HG03575 (cell line): ENCODE results near the gene UBTD1.
"Not testable (repeated sequence)": the region's sequence is repeated elsewhere in the genome, so short reads cannot be mapped to it uniquely, and the experiment has no call there.

Experiments
- ATAC-seq: cut with Tn5 transposase; IDR thresholded peaks from one replicate; pipeline ENCODE4 v1.9.1; 2021; ENCODE audit not compliant: unreplicated experiment, insufficient number of reproducible peaks, low FRiP score; ENCODE audit errors: extremely low read depth

The UBTD1 gene

GRCh38 chr10:97550336-97551149, 51.8 kb downstream of the UBTD1 start:
- ATAC-seq: no peak

DNA sequence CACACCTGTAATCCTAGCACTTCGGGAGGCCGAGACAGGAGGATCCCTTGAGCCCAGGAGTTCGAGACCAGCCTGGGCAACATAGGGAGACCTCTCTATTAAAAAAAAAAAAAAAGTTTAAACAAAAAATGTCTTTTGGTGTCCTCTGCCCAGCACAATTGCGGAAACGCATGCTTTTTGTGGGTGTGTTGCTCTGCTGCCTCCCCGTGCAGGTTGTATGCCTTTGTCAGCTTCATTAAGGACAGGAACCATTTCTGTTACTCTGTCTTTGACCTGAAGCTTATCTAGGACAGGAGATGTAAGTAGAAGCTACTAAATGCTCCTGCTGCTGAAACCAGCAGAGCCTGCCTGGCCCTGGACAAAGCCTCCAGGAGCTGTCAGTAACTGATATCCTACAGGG, 52.5 kb downstream of the UBTD1 start:
- no peak for ATAC-seq

- no peak for ATAC-seq
Measured at GRCh38 chr10:97553575-97554031, 54.9 kb downstream of the UBTD1 start.

DNA sequence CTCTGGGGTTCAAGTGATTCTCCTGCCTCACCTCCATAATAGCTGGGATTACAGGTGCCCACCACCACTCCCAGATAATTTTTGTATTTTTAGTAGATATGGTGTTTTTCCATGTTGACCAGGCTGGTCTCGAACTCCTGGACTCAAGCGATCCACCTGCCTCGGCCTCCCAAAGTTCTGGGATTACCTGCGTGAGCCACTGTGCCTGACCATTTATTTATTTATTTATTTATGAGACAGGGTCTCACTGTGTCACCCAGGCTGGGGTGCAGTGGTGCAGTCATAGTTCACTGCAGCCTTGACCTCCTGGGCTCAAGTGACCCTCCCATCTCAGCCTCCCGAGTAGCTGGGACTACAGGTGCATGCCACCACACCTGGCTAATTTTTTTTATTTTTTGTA, 55.6 kb downstream of the UBTD1 start:
- ATAC-seq: not testable (repeated sequence)

- not testable (repeated sequence) for ATAC-seq
Measured at GRCh38 chr10:97555541-97555940, 56.8 kb downstream of the UBTD1 start.

DNA sequence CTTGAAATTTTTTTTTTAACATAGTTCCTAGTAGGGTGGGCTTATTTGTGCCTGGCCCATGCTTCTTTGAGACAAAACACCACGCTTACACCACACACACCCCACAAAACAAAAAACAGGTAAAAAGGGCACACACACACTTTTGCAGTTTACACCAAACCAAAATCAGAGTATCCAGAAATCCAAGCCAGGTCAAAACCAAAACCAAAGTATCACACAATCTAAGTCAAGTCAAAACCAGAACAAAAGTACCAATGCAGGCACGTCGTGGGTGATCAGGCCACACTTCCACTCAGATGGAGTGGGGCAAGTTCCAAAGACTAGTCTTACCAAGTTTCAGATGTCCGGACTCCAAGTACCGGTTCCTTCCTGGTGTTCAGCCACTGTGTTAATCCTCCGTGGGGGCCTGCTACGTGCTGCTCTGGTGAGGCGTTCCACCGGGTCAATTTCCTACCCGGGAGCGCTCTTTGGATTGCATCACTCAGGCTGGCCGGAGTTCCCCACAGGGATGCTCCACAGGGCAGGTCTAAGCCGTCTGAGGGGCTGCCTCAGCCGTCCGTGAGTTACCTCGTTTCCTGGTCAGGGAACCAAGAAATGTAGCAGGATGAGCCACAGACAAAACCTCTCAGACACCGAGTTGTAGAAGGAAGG, 62.1 kb downstream of the UBTD1 start:
- not testable (repeated sequence) for ATAC-seq

GRCh38 chr10:97561386-97562077, 62.8 kb downstream of the UBTD1 start:
- ATAC-seq: not testable (repeated sequence)

DNA sequence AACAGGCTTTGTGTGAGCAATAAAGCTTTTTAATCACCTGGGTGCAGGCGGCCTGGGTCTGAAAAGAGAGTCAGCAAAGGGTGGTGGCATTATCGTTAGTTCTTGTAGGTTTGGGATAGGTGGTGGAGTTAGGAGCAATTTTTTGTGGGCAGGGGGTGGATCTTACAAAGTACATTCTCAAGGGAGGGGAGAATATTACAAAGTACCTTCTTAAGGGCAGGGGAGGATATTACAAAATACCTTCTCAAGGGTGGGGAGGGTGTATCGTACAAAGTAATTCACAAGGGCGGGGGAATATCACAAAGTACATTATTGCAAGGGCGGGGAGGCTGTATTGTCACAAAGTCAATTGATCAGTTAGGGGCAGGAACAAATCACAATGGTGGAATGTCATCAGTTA, 63.6 kb downstream of the UBTD1 start:
- not testable (repeated sequence) for ATAC-seq

DNA sequence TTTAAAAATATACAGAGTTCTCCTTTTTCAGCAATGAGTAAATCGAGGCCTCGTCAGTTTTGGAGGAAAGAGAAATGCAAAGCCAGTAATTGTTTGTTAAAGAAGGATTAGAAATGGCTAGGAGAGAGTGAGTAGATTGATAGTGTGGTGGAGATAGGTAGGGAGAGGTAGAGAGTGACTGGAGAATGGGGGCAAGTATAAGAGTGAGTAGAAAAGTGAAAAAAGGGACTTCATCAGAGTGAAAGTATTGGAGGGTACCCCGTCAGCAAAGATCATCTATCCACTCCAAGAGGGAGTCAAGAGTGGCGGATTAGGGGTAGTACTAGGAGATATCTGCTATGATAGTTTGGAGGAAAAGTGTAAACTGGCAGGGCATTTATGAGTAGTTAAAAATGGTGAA, 64.6 kb downstream of the UBTD1 start:
- ATAC-seq: no peak

GRCh38 chr10:97564776-97565175, 66.1 kb downstream of the UBTD1 start:
- no peak for ATAC-seq

GRCh38 chr10:97566336-97566996, 67.7 kb downstream of the UBTD1 start:
- no peak for ATAC-seq

GRCh38 chr10:97567891-97568290, 69.2 kb downstream of the UBTD1 start:
- ATAC-seq: no peak

GRCh38 chr10:97570146-97570788, 71.5 kb downstream of the UBTD1 start:
- no peak for ATAC-seq

GRCh38 chr10:97570789-97571471, 72.2 kb downstream of the UBTD1 start:
- no peak for ATAC-seq

GRCh38 chr10:97571622-97572021, 72.9 kb downstream of the UBTD1 start:
- no peak for ATAC-seq

DNA sequence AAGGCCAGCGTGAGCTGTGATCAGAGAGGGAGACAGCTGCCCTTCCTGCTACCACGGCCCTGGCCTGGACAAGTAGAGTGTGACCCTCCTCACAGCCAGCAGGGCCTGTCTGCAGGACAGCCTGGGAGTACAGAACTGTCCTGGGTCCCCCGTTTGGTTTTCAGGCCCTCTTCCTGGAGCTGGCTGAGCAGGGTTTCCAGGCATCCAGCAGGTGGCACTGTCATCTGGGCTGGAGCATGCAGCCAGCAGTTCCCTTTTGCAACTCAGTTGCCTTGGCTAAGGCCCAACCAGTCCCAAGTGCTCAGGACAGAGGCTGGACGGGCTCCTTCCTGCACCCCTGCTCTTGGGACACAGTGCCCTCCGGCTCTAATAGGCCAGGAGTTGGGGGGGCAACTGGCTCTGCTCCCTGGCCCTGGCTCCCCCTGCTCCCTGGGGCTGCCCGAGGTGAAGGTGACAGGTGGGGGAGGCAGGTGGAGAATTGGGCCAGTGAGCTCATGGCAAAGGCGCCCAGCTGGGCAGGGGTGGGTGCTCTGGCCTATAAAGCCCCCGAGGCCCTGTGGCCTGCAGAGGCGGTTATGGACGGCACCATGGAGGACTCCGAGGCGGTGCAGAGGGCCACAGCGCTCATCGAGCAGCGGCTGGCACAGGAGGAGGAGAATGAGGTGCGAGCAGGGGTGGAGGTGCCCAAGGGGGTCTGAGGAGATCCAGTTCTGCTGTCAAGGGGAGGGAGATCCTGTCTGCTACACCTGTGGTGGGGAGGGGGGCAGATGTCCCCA, 73.7 kb downstream of the UBTD1 start, which contains the start of gene ANKRD2:
TSS of gene ANKRD2 (plus strand) at position 566 of the 776 bp plus-strand sequence. CDS start at position 576, 10 bp downstream.
- no peak for ATAC-seq

- ATAC-seq: no peak
Measured at GRCh38 chr10:97573021-97573420, 74.3 kb downstream of the UBTD1 start.
